Neural cell (in vitro differentiated cells): ENCODE data around the gene BMP2K.

Source experiments
- CTCF ChIP-seq: fragments of 450-650 bp; IDR thresholded peaks from 2 replicates; pipeline ENCODE4 v1.5.1; 2014; ENCODE audit warnings: antibody characterized with exemption, mild to moderate bottlenecking, moderate library complexity; ENCODE audit not compliant: poor library complexity, severe bottlenecking
- EZH2 ChIP-seq: fragments of 200-600, 300-800 bp; shearing (Covaris generic), sonication (generic); IDR thresholded peaks from 2 replicates; pipeline ENCODE4 v1.6.1; 2014; ENCODE audit warnings: antibody characterized with exemption, low read length, borderline replicate concordance, mild to moderate bottlenecking; ENCODE audit not compliant: insufficient read depth, poor library complexity, severe bottlenecking
- POLR2AphosphoS5 ChIP-seq: IDR thresholded peaks from 2 replicates; pipeline ENCODE4 v1.6.1; 2012
- RAD21 ChIP-seq: fragments of 450-650 bp; conservative IDR thresholded peaks from 2 replicates; pipeline ENCODE4 v1.6.1; 2014; ENCODE audit warnings: antibody characterized with exemption, mild to moderate bottlenecking, moderate library complexity

- no peak for TF ChIP-seq POLR2AphosphoS5
- no peak for TF ChIP-seq EZH2
- no peak for TF ChIP-seq CTCF
- TF ChIP-seq RAD21: no peak
Observed at GRCh38 chr4:78922207-78922606, 146.1 kb downstream of the BMP2K start.
